ENCODE data around the gene NUP37. TPM values are rescaled to one million over a fixed set of nuclear protein-coding genes. Genes with fewer than 3 reads are reported as not detected.
"Not testable (repeated sequence)": the region's sequence is repeated elsewhere in the genome, so short reads cannot be mapped to it uniquely, and the experiment has no call there.

The NUP37 gene
- total RNA-seq, 2 donors from 2014 or later = 16.6 to 21.4 TPM

GRCh38 chr12:102107970-102108369 lies 11.9 kb downstream of the NUP37 start:
- DNase-seq (ENCODE audit: low spot score) = no peak
- no peaks in the 10 kb centered on the region for H3K4me1 ChIP-seq (replicated peaks)
- no peak overlapping the region for H3K4me3 ChIP-seq
- TF ChIP-seq POLR2A (IDR thresholded peaks at IDR 0.05) (no peak), POLR2AphosphoS5 (IDR thresholded peaks at IDR 0.05) (no peak), CTCF (IDR thresholded peaks at IDR 0.05) (no peak)
- no peaks in the 10 kb centered on the region for H3K27me3 ChIP-seq (replicated peaks; ENCODE audit: insufficient read depth)
- no peaks in the 10 kb centered on the region for H3K36me3 ChIP-seq
- peak overlapping the region in 1 of 2 donors; percentile 20 for H3K27ac ChIP-seq
- H3K9me3 ChIP-seq = no peaks in the 10 kb centered on the region
- 70% methylated on average over 1 of the region's 1 CpG for WGBS
- intact Hi-C loops (cut with DNase I) = no loop called here

GRCh38 chr12:102106905-102107304 lies 13.0 kb downstream of the NUP37 start:
- 99% methylated on average over 3 of the region's 3 CpGs for WGBS
- Histone ChIP-seq H3K9me3 (no peaks in the 10 kb centered on the region), H3K27ac (no peak overlapping the region), H3K27me3 (replicated peaks; ENCODE audit: insufficient read depth) (no peaks in the 10 kb centered on the region), H3K36me3 (no peaks in the 10 kb centered on the region), H3K4me1 (replicated peaks) (no peaks in the 10 kb centered on the region), H3K4me3 (no peak overlapping the region)
- DNase-seq (ENCODE audit: low spot score) = no peak
- intact Hi-C loops (cut with DNase I) = no loop called here
- TF ChIP-seq POLR2AphosphoS5 (IDR thresholded peaks at IDR 0.05) (no peak), POLR2A (IDR thresholded peaks at IDR 0.05) (no peak), CTCF (IDR thresholded peaks at IDR 0.05) (no peak)

GRCh38 chr12:102096855-102097254 lies 23.1 kb downstream of the NUP37 start:
- Histone ChIP-seq H3K4me1 (replicated peaks) (peaks cover 3% of the 10 kb centered on the region), H3K36me3 (no peaks in the 10 kb centered on the region), H3K27me3 (replicated peaks; ENCODE audit: insufficient read depth) (no peaks in the 10 kb centered on the region), H3K27ac (no peak overlapping the region), H3K4me3 (no peak overlapping the region), H3K9me3 (no peaks in the 10 kb centered on the region)
- 84% methylated on average over 3 of the region's 3 CpGs for WGBS
- TF ChIP-seq POLR2A (IDR thresholded peaks at IDR 0.05) (no peak), POLR2AphosphoS5 (IDR thresholded peaks at IDR 0.05) (no peak), CTCF (IDR thresholded peaks at IDR 0.05) (no peak)
- DNase-seq (ENCODE audit: low spot score) = no peak
- intact Hi-C loops (cut with DNase I) = no loop called here

GRCh38 chr12:102095677-102096263 lies 24.1 kb downstream of the NUP37 start:
- Histone ChIP-seq H3K4me1 (replicated peaks) (peaks cover 3% of the 10 kb centered on the region), H3K4me3 (no peak overlapping the region), H3K9me3 (no peaks in the 10 kb centered on the region), H3K36me3 (no peaks in the 10 kb centered on the region), H3K27ac (no peak overlapping the region), H3K27me3 (replicated peaks; ENCODE audit: insufficient read depth) (no peaks in the 10 kb centered on the region)
- 54% methylated on average over 2 of the region's 2 CpGs for WGBS
- no peak for DNase-seq (ENCODE audit: low spot score)
- no peak for TF ChIP-seq POLR2AphosphoS5 (IDR thresholded peaks at IDR 0.05)
- TF ChIP-seq CTCF (IDR thresholded peaks at IDR 0.05) = peak in 2 of 4 experiments; percentile 39 to 40
- TF ChIP-seq POLR2A (IDR thresholded peaks at IDR 0.05) = no peak
- intact Hi-C loops (cut with DNase I) = no loop called here

- TF ChIP-seq CTCF (IDR thresholded peaks at IDR 0.05) (no peak), POLR2AphosphoS5 (IDR thresholded peaks at IDR 0.05) (no peak), POLR2A (IDR thresholded peaks at IDR 0.05) (no peak)
- DNase-seq (ENCODE audit: low spot score) = no peak
- Histone ChIP-seq H3K4me1 (replicated peaks) (peaks cover 3% of the 10 kb centered on the region), H3K4me3 (no peak overlapping the region), H3K36me3 (no peaks in the 10 kb centered on the region), H3K9me3 (no peaks in the 10 kb centered on the region), H3K27me3 (replicated peaks; ENCODE audit: insufficient read depth) (no peaks in the 10 kb centered on the region), H3K27ac (no peak overlapping the region)
- intact Hi-C loops (cut with DNase I) = no loop called here
Observed at GRCh38 chr12:102093319-102093718, 26.6 kb downstream of the NUP37 start.

GRCh38 chr12:102089228-102089835 lies 30.6 kb downstream of the NUP37 start:
- H3K9me3 ChIP-seq; DNase-seq (ENCODE audit: low spot score); intact Hi-C loops (cut with DNase I); H3K4me1 ChIP-seq (replicated peaks); H3K27ac ChIP-seq; H3K36me3 ChIP-seq; H3K4me3 ChIP-seq; H3K27me3 ChIP-seq (replicated peaks; ENCODE audit: insufficient read depth): not testable (repeated sequence)
- 95% methylated on average over 31 of the region's 38 CpGs for WGBS
